SK-N-SH (cell line): ENCODE data around the gene FAM110A. TPM values are rescaled to one million over a fixed set of nuclear protein-coding genes. Genes with fewer than 3 reads are reported as not detected.

Experiments used
- CTCF ChIA-PET: fragments of 300-600, 350-600 bp; formaldehyde crosslinking; extraction: SDS; loops from one replicate; lab custom pipeline; 2021; lab: Yijun Ruan, JAX
- POLR2A ChIA-PET: fragments of 350-600 bp; sonication (Branson Sonifier 250); formaldehyde crosslinking; extraction: SDS; loops from one replicate; lab custom pipeline; 2020; ENCODE audit warnings: antibody characterized with exemption, inconsistent platforms; lab: Yijun Ruan, JAX
- DNase-seq: peaks from one replicate; pipeline ENCODE4 v3.0.0; 2012
- H2AFZ ChIP-seq: fragments of 200-600 bp; sonication (generic); 2 replicates; pipeline ENCODE4 v1.8.1; 2016; ENCODE audit warnings: antibody characterized with exemption, mild to moderate bottlenecking, low read depth
- H3F3A ChIP-seq: fragments of 200-600 bp; sonication (generic); replicated peaks from 2 replicates; pipeline ENCODE3; 2016; ENCODE audit warnings: antibody characterized with exemption, mild to moderate bottlenecking; ENCODE audit not compliant: insufficient read depth
- H3K27ac ChIP-seq, 2 experiments: fragments of 200-500 bp in 1 of 2; fragments of 200-600 bp in 1 of 2; sonication (Bioruptor generic) in 1 of 2; sonication (generic), shearing (Covaris generic) in 1 of 2; 2 replicates each; pipeline versions ENCODE4 v1.5.1 to v1.6.1; 2014 to 2016; ENCODE audit warnings: low read depth in 2 of 2, inconsistent platforms in 1 of 2, low read length in 1 of 2, mild to moderate bottlenecking in 1 of 2, mixed read lengths in 1 of 2
- H3K27me3 ChIP-seq: fragments of 200-600 bp; sonication (generic), shearing (Covaris generic); 2 replicates; pipeline ENCODE4 v1.6.1; 2016; ENCODE audit warnings: mixed run types; ENCODE audit not compliant: insufficient read depth
- H3K36me3 ChIP-seq, 2 experiments: fragments of 200-500 bp in 1 of 2; fragments of 200-600 bp in 1 of 2; sonication (Bioruptor generic) in 1 of 2; sonication (generic) in 1 of 2; replicated peaks in 1 of 2; 2 replicates each; pipeline versions ENCODE3 to v1.5.1; 2014 to 2016; ENCODE audit warnings: low read length in 1 of 2, mild to moderate bottlenecking in 1 of 2; ENCODE audit not compliant: insufficient read depth in 2 of 2, control insufficient read depth in 1 of 2
- H3K4me1 ChIP-seq, 2 experiments: fragments of 200-500 bp in 1 of 2; fragments of 200-600 bp in 1 of 2; sonication (Bioruptor generic) in 1 of 2; sonication (generic), shearing (Covaris generic) in 1 of 2; 2 replicates each; pipeline versions ENCODE4 v1.5.1 to v1.6.1; 2014 to 2016; ENCODE audit warnings: low read depth in 1 of 2, low read length in 1 of 2, mixed run types in 1 of 2; ENCODE audit not compliant: insufficient read depth in 2 of 2, control insufficient read depth in 1 of 2
- H3K4me2 ChIP-seq: fragments of 200-600 bp; sonication (generic), shearing (Covaris generic); 2 replicates; pipeline ENCODE4 v1.6.1; 2017; ENCODE audit warnings: mixed run types
- H3K4me3 ChIP-seq, 2 experiments: fragments of 200-500 bp in 1 of 2; fragments of 200-600 bp in 1 of 2; sonication (Bioruptor generic) in 1 of 2; sonication (generic), shearing (Covaris generic) in 1 of 2; 2 replicates each; pipeline versions ENCODE4 v1.5.1 to v1.8.1; 2014 to 2016; ENCODE audit warnings: low read depth in 2 of 2, inconsistent platforms in 1 of 2, low read length in 1 of 2, mild to moderate bottlenecking in 1 of 2, mixed read lengths in 1 of 2, moderate library complexity in 1 of 2
- H3K79me2 ChIP-seq: fragments of 200-600 bp; sonication (generic); 2 replicates; pipeline ENCODE4 v1.8.1; 2017; ENCODE audit warnings: mild to moderate bottlenecking; ENCODE audit not compliant: insufficient read depth
- H3K9ac ChIP-seq: fragments of 200-600 bp; sonication (generic); 2 replicates; pipeline ENCODE4 v1.6.1; 2017; ENCODE audit warnings: mixed run types
- H3K9me2 ChIP-seq: fragments of 200-600 bp; sonication (generic); 2 replicates; pipeline ENCODE4 v1.6.1; 2017; ENCODE audit warnings: mixed run types
- H3K9me3 ChIP-seq: fragments of 200-600 bp; sonication (generic); 2 replicates; pipeline ENCODE4 v1.6.1; 2017; ENCODE audit warnings: mixed run types, mild to moderate bottlenecking, moderate library complexity
- H4K20me1 ChIP-seq: fragments of 200-600 bp; sonication (generic); 2 replicates; pipeline ENCODE4 v1.6.1; 2017; ENCODE audit warnings: mild to moderate bottlenecking, mixed run types; ENCODE audit not compliant: insufficient read depth
- ELF1 ChIP-seq: IDR thresholded peaks from 2 replicates; pipeline ENCODE4 v1.4.0; 2012
- EZH2phosphoT487 ChIP-seq: fragments of 200-600 bp; sonication (generic); IDR thresholded peaks from 2 replicates; pipeline ENCODE4 v1.6.1; 2017; ENCODE audit warnings: low read depth, mixed run types, mild to moderate bottlenecking, antibody characterized with exemption, moderate library complexity, borderline replicate concordance
- FOSL2 ChIP-seq: IDR thresholded peaks from 2 replicates; pipeline ENCODE4 v1.4.0; 2012; ENCODE audit warnings: low read depth, mild to moderate bottlenecking, moderate library complexity, borderline replicate concordance
- FOXJ3 ChIP-seq: sonication (generic); formaldehyde crosslinking; IDR thresholded peaks from 2 replicates; pipeline ENCODE4 v1.5.1; 2020; ENCODE audit warnings: mild to moderate bottlenecking, missing genetic modification reagents
- FOXM1 ChIP-seq: IDR thresholded peaks from 2 replicates; pipeline ENCODE4 v1.4.0; 2012; ENCODE audit warnings: low read depth, mild to moderate bottlenecking
- MAX ChIP-seq: IDR thresholded peaks from 2 replicates; pipeline ENCODE4 v1.4.0; 2012; ENCODE audit warnings: low read depth
- MEF2A ChIP-seq: IDR thresholded peaks from 2 replicates; pipeline ENCODE4 v1.4.0; 2012; ENCODE audit warnings: low read depth, borderline replicate concordance
- MXI1 ChIP-seq: IDR thresholded peaks from 2 replicates; pipeline ENCODE4 v1.6.1; 2012; ENCODE audit warnings: mild to moderate bottlenecking, low read depth, low read length, improper control_type of control experiment
- PBX3 ChIP-seq: IDR thresholded peaks from 2 replicates; pipeline ENCODE4; 2012
- RCOR1 ChIP-seq: fragments of 150-350 bp; IDR thresholded peaks from 2 replicates; pipeline ENCODE4 v1.6.1; 2017; ENCODE audit warnings: antibody characterized with exemption, low read length
- REST ChIP-seq: IDR thresholded peaks from 2 replicates; pipeline ENCODE4 v1.6.1; 2012; ENCODE audit warnings: mild to moderate bottlenecking, low read depth, low read length, moderate library complexity
- RFX5 ChIP-seq: IDR thresholded peaks from 2 replicates; pipeline ENCODE4 v1.6.1; 2012; ENCODE audit warnings: mild to moderate bottlenecking, improper control_type of control experiment, low read length
- RXRA ChIP-seq: IDR thresholded peaks from 2 replicates; pipeline ENCODE4 v1.4.0; 2012; ENCODE audit warnings: low read depth, mild to moderate bottlenecking, borderline replicate concordance
- SIN3A ChIP-seq: IDR thresholded peaks from 2 replicates; pipeline ENCODE4 v1.6.1; 2012; ENCODE audit warnings: low read depth, mild to moderate bottlenecking, low read length, moderate library complexity, borderline replicate concordance
- SMC3 ChIP-seq: IDR thresholded peaks from 2 replicates; pipeline ENCODE4 v1.6.1; 2012; ENCODE audit warnings: low read depth, low read length, improper control_type of control experiment
- TAF1 ChIP-seq: IDR thresholded peaks from 2 replicates; pipeline ENCODE4 v1.6.1; 2012; ENCODE audit warnings: low read depth, mild to moderate bottlenecking, low read length, moderate library complexity, borderline replicate concordance
- TCF12 ChIP-seq: IDR thresholded peaks from 2 replicates; pipeline ENCODE4 v1.4.0; 2012
- ZBTB33 ChIP-seq: IDR thresholded peaks from 2 replicates; pipeline ENCODE4 v1.4.0; 2012; ENCODE audit warnings: low read depth, borderline replicate concordance
- WGBS: methylation state at CpG from one replicate; pipeline ENCODE4 v1.1.6; 2017; ENCODE audit warnings: low lambda C conversion rate; 5-methylcytosine and 5-hydroxymethylcytosine counted together
- polyA plus RNA-seq, 3 experiments: library from polyadenylated mRNA; depleted of rRNA; stranded (reverse); fragments of >200 nt; gene quantifications; 2 replicates each; pipeline ENCODE4 v1.2.3, GENCODE V29; 2012
- TF ChIP-seq, protein P1 (sequence below): fragments of 150-350 bp; IDR thresholded peaks from 2 replicates; pipeline ENCODE4 v1.6.1; 2017; ENCODE audit warnings: antibody characterized with exemption, low read length, low read depth, borderline replicate concordance
- TF ChIP-seq, protein P2 (sequence below): IDR thresholded peaks from 2 replicates; pipeline ENCODE4 v1.4.0; 2012; ENCODE audit warnings: low read depth, borderline replicate concordance

FAM110A gene
- polyA plus RNA-seq, 1 of the 3 experiments (the other 2 are of a cell fraction) = 3.8 TPM

DNA sequence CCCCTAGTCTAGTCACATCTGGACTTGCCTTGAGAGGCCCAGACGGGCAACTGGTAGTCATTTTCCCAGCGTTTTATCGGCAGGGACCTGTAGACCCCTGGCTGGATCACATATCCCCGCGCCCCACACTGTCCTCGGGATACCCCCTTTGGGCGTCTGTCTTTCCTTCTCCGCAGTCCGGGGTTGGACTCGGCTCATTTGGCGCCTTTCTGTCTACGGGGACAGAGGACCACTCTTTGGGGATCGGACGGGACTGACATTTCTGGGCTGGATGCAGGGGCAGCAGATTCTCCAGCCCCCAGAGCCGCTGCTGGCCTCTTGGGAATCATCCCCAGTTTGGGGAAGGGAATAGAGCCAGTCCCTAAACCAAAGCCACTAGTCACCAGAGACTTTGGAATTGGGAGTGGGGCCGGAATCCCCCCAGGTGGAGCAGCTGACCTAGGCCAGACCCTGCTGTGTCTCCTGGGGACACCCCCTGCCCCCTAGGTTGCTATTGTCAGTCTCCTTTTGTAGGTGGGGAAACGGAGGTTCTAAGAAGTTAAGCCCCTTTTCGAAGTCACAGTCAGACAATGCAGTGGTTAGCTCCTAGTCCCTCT, 734 bp downstream of the FAM110A start:
- H3K9me3 ChIP-seq = no peaks in the 10 kb centered on the region
- H3K79me2 ChIP-seq = peaks cover 52% of the 10 kb centered on the region
- peak overlapping the region; percentile 67 to 85 for H3K4me3 ChIP-seq
- 21% methylated on average over 8 of the region's 18 CpGs for WGBS
- peak overlapping the region; percentile 76 for H3K9ac ChIP-seq
- peak overlapping the region; percentile 86 for H2AFZ ChIP-seq
- no peaks in the 10 kb centered on the region for H3K9me2 ChIP-seq
- peak overlapping the region; percentile 98 for H3K4me2 ChIP-seq
- DNase-seq = peak; percentile 46
- no peaks in the 10 kb centered on the region for H3K36me3 ChIP-seq
- ChIA-PET CTCF (interaction anchor here (0.9 to 8.4 kb wide), 5 partner anchors 16 to 274 kb away, joined by 3 to 59 read pairs (median 6); no protein-coding TSS in a partner anchor), POLR2A (interaction anchor here (0.5 to 1.9 kb wide), 2 partner anchors 10 to 267 kb away, joined by 3 to 15 read pairs; no protein-coding TSS in a partner anchor)
- H3F3A ChIP-seq = peaks cover 10% of the 10 kb centered on the region
- TF ChIP-seq RFX5 (no peak), TAF1 (no peak), MAX (no peak), EZH2phosphoT487 (no peak), ELF1 (no peak), RCOR1 (no peak), ZBTB33 (no peak), PBX3 (no peak), MXI1 (no peak), SMC3 (no peak), FOSL2 (no peak), FOXJ3 (CRISPR knock-in tag) (no peak), FOXM1 (no peak), SIN3A (no peak), REST (no peak), TCF12 (no peak), MEF2A (no peak), RXRA (no peak)
- TF ChIP-seq, protein P1, sequence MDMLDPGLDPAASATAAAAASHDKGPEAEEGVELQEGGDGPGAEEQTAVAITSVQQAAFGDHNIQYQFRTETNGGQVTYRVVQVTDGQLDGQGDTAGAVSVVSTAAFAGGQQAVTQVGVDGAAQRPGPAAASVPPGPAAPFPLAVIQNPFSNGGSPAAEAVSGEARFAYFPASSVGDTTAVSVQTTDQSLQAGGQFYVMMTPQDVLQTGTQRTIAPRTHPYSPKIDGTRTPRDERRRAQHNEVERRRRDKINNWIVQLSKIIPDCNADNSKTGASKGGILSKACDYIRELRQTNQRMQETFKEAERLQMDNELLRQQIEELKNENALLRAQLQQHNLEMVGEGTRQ = no peak
- TF ChIP-seq, protein P2, sequence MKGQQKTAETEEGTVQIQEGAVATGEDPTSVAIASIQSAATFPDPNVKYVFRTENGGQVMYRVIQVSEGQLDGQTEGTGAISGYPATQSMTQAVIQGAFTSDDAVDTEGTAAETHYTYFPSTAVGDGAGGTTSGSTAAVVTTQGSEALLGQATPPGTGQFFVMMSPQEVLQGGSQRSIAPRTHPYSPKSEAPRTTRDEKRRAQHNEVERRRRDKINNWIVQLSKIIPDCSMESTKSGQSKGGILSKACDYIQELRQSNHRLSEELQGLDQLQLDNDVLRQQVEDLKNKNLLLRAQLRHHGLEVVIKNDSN = no peak
- H3K27me3 ChIP-seq = no peaks in the 10 kb centered on the region
- H4K20me1 ChIP-seq = no peaks in the 10 kb centered on the region
- peaks cover 6 to 12% of the 10 kb centered on the region in 2 experiments; a peak in 2 of 4 replicates for H3K4me1 ChIP-seq
- peak overlapping the region in 1 of 2 experiments; percentile 92; a peak in 2 of 4 replicates for H3K27ac ChIP-seq
